ENCODE results near the gene PDZRN3. TPM values are rescaled to one million over a fixed set of nuclear protein-coding genes. Genes with fewer than 3 reads are reported as not detected.

Gene PDZRN3
- total RNA-seq, 1 experiment from 2014 or later: 5.9 TPM

DNA sequence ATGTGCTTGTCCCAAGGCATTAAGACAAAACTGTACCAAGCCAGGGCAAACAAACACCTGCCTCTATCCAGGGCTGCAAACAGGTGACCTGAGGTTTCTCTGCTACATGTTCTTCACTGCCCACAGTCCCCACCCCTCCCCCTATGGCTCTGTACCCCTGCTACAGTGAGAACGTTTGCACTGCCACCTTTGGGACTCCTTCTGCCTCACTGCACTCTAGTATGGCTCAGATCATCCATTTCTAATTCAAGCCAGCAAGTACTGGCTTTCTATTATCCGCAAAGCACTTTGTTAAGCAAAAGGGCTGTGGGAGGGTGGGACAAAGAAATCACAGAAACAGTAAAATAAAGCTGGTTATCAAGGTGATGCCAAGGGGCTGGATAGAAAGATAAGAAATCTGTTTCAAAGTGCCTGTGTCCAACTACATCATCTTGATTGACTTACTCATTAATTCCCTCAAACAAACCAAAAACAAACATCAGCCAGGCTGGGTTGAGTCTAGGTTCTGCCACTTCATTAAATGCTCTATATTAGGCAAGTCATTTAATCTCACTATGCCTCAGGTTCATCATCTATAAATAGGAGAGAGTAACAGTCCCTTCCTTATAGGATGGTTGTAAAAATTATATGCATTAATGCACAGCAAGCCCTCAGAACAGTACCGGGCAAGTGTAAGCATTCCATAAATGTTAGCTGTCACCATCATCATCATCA lies 95.3 kb downstream of the PDZRN3 start:
- no peak overlapping the region for H3K18ac ChIP-seq (ENCODE audit: insufficient read length, low read depth, low read length)
- no peak overlapping the region for H2BK15ac ChIP-seq (ENCODE audit: low read depth, low read length)
- no peak overlapping the region for H3K27ac Mint-ChIP-seq
- H2BK120ac ChIP-seq (ENCODE audit: low read depth, low read length, poor library complexity, severe bottlenecking): no peak overlapping the region
- H4K20me1 ChIP-seq (ENCODE audit: control insufficient read depth, insufficient read depth, insufficient read length): no peaks in the 10 kb centered on the region
- no peak overlapping the region for H3K4me3 Mint-ChIP-seq
- H3K9me3 Mint-ChIP-seq: no peaks in the 10 kb centered on the region
- no peak overlapping the region for H4K91ac ChIP-seq (ENCODE audit: insufficient read length, low read depth, low read length)
- H3K14ac ChIP-seq (ENCODE audit: insufficient read depth, low read length): no peak overlapping the region
- no peak overlapping the region for H3K9ac ChIP-seq (ENCODE audit: extremely low read depth, insufficient read length, low read length)
- H2BK5ac ChIP-seq (ENCODE audit: insufficient read length, low read length): no peak overlapping the region
- H3K27me3 Mint-ChIP-seq (ENCODE audit: low read depth): no peaks in the 10 kb centered on the region
- H2BK20ac ChIP-seq (ENCODE audit: low read depth, low read length, poor library complexity, severe bottlenecking): no peak overlapping the region
- no peaks in the 10 kb centered on the region for H3K27me3 ChIP-seq (ENCODE audit: insufficient read depth, low read length)
- no peaks in the 10 kb centered on the region for H3K79me1 ChIP-seq (ENCODE audit: insufficient read depth, low read depth, low read length, poor library complexity, severe bottlenecking)
- H4K8ac ChIP-seq (replicated peaks; ENCODE audit: insufficient read length, low read depth, low read length): no peak overlapping the region
- no peak overlapping the region for H3K56ac ChIP-seq (ENCODE audit: insufficient read length, low read depth, low read length)
- no peaks in the 10 kb centered on the region for H3K79me2 ChIP-seq (ENCODE audit: insufficient read depth, low read length)
- DNase-seq: no peak
- no peak overlapping the region for H2AFZ ChIP-seq (ENCODE audit: low read length)
- no peak overlapping the region for H3K27ac ChIP-seq (ENCODE audit: insufficient read length, low read depth, low read length)
- peaks cover 5% of the 10 kb centered on the region for H3K4me1 ChIP-seq (ENCODE audit: insufficient read depth, low read length)
- no peak overlapping the region for H3T11ph ChIP-seq (ENCODE audit: low read length)
- no peak overlapping the region for H4K5ac ChIP-seq (ENCODE audit: insufficient read length, low read depth, low read length)
- WGBS (ENCODE audit: extremely low coverage, insufficient read length, low lambda C conversion rate): no CpG with 5 or more reads among the region's 3 CpGs
- H2AK5ac ChIP-seq (ENCODE audit: insufficient read length, low read length): no peak overlapping the region
- no peaks in the 10 kb centered on the region for H3K9me3 ChIP-seq (ENCODE audit: control insufficient read depth, low read depth, low read length)
- no peaks in the 10 kb centered on the region; a peak in 1 of 7 replicates for H3K36me3 Mint-ChIP-seq (ENCODE audit: insufficient read depth in 1 of 3, low read depth in 3 of 3)
- H3K4me2 ChIP-seq (ENCODE audit: insufficient read depth, insufficient read length, low read length): no peak overlapping the region
- no peak overlapping the region for H3K4ac ChIP-seq (ENCODE audit: low read depth, low read length)
- H3K4me1 Mint-ChIP-seq: peaks cover 31 to 33% of the 10 kb centered on the region in 2 experiments
- TF ChIP-seq, protein P1, sequence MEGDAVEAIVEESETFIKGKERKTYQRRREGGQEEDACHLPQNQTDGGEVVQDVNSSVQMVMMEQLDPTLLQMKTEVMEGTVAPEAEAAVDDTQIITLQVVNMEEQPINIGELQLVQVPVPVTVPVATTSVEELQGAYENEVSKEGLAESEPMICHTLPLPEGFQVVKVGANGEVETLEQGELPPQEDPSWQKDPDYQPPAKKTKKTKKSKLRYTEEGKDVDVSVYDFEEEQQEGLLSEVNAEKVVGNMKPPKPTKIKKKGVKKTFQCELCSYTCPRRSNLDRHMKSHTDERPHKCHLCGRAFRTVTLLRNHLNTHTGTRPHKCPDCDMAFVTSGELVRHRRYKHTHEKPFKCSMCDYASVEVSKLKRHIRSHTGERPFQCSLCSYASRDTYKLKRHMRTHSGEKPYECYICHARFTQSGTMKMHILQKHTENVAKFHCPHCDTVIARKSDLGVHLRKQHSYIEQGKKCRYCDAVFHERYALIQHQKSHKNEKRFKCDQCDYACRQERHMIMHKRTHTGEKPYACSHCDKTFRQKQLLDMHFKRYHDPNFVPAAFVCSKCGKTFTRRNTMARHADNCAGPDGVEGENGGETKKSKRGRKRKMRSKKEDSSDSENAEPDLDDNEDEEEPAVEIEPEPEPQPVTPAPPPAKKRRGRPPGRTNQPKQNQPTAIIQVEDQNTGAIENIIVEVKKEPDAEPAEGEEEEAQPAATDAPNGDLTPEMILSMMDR (conservative IDR thresholded peaks at IDR 0.05): no peak
- no peaks in the 10 kb centered on the region for H3K23me2 ChIP-seq (ENCODE audit: insufficient read length, low read depth, low read length, poor library complexity, severe bottlenecking)
- no peak overlapping the region for H3K23ac ChIP-seq (ENCODE audit: insufficient read length, low read depth, low read length)
- H2BK12ac ChIP-seq (ENCODE audit: insufficient read length, low read depth, low read length): no peak overlapping the region

Data from H9 (cell line).